Liver (tissue), 9 donors: ENCODE results near the gene ABLIM1. TPM values are rescaled to one million over a fixed set of nuclear protein-coding genes. Genes with fewer than 3 reads are reported as not detected.
A peak's percentile ranks its signal among the peaks of the same experiment; 100 is the strongest.

Experiments
- DNase-seq: peaks from one replicate; pipeline ENCODE4 v3.0.0-alpha.2; 2017; ENCODE audit warnings: low spot score
- H3K27ac ChIP-seq, 2 donors: one replicate each; pipeline ENCODE4 v1.7.0; 2013; ENCODE audit warnings: inconsistent platforms in 2 of 2, low read length in 2 of 2, control low read depth in 1 of 2, low read depth in 1 of 2, mild to moderate bottlenecking in 1 of 2
- H3K27me3 ChIP-seq, 4 donors: one replicate each; pipeline versions ENCODE4 v1.6.1 to v1.7.0; 2013; ENCODE audit warnings: low read length in 3 of 4, inconsistent platforms in 1 of 4, mild to moderate bottlenecking in 1 of 4, moderate library complexity in 1 of 4; ENCODE audit not compliant: control insufficient read depth in 4 of 4, insufficient read depth in 4 of 4
- H3K36me3 ChIP-seq, 4 donors: one replicate each; pipeline versions ENCODE4 v1.6.1 to v1.7.0; 2013; ENCODE audit warnings: low read length in 3 of 4, mild to moderate bottlenecking in 3 of 4, low read depth in 1 of 4, moderate library complexity in 1 of 4; ENCODE audit not compliant: control insufficient read depth in 4 of 4, insufficient read depth in 3 of 4
- H3K4me1 ChIP-seq, 4 donors: one replicate each; pipeline versions ENCODE4 v1.6.1 to v1.7.0; 2013; ENCODE audit warnings: low read length in 3 of 4, mild to moderate bottlenecking in 3 of 4, moderate library complexity in 1 of 4; ENCODE audit not compliant: control insufficient read depth in 4 of 4, insufficient read depth in 4 of 4
- H3K4me3 ChIP-seq, 3 donors: one replicate each; pipeline versions ENCODE4 v1.6.1 to v1.7.0; 2013; ENCODE audit warnings: low read length in 3 of 3, control low read depth in 1 of 3, low read depth in 1 of 3, mild to moderate bottlenecking in 1 of 3
- H3K9ac ChIP-seq, 2 donors: one replicate each; pipeline ENCODE4 v1.7.0; 2013; ENCODE audit warnings: low read length in 2 of 2, mild to moderate bottlenecking in 2 of 2, moderate library complexity in 2 of 2, control low read depth in 1 of 2, low read depth in 1 of 2
- H3K9me3 ChIP-seq, 4 donors: one replicate each; pipeline versions ENCODE4 v1.6.1 to v1.7.0; 2013; ENCODE audit warnings: low read length in 3 of 4; ENCODE audit not compliant: control insufficient read depth in 4 of 4
- ATF3 ChIP-seq: IDR thresholded peaks from 2 replicates; pipeline ENCODE4 v1.6.1; 2016; ENCODE audit warnings: antibody characterized with exemption
- CTCF ChIP-seq: fragments of 150-350 bp; IDR thresholded peaks from 2 replicates; pipeline ENCODE4 v1.5.1; 2017; ENCODE audit warnings: improper control_type of control experiment, low read depth, low read length; ENCODE audit not compliant: missing input control
- EGR1 ChIP-seq, 2 donors: IDR thresholded peaks; 2 replicates each; pipeline ENCODE4 v1.6.1; 2016 to 2018; ENCODE audit warnings: antibody characterized with exemption in 2 of 2, low read depth in 2 of 2
- FOXA1 ChIP-seq: IDR thresholded peaks from 2 replicates; pipeline ENCODE4 v1.6.1; 2016; ENCODE audit warnings: antibody characterized with exemption
- GABPA ChIP-seq, 2 donors: IDR thresholded peaks in 1 of 2; conservative IDR thresholded peaks in 1 of 2; 2 replicates each; pipeline ENCODE4 v1.6.1; 2016; ENCODE audit warnings: antibody characterized with exemption in 2 of 2, mild to moderate bottlenecking in 1 of 2, moderate library complexity in 1 of 2
- HNF4A ChIP-seq, 2 donors: conservative IDR thresholded peaks; 2 replicates each; pipeline ENCODE4 v1.6.1; 2016; ENCODE audit warnings: antibody characterized with exemption in 2 of 2, mild to moderate bottlenecking in 2 of 2
- HNF4G ChIP-seq: IDR thresholded peaks from 2 replicates; pipeline ENCODE4 v1.6.1; 2016; ENCODE audit warnings: antibody characterized with exemption
- JUND ChIP-seq, 2 donors: IDR thresholded peaks; 2 replicates each; pipeline ENCODE4 v1.6.1; 2016; ENCODE audit warnings: antibody characterized with exemption in 2 of 2
- MAX ChIP-seq: IDR thresholded peaks from 2 replicates; pipeline ENCODE4 v1.6.1; 2016; ENCODE audit warnings: antibody characterized with exemption
- NR2F2 ChIP-seq: IDR thresholded peaks from 2 replicates; pipeline ENCODE4 v1.6.1; 2016; ENCODE audit warnings: antibody characterized with exemption
- RAD21 ChIP-seq, 2 donors: IDR thresholded peaks; 2 replicates each; pipeline ENCODE4 v1.6.1; 2016; ENCODE audit warnings: antibody characterized with exemption in 2 of 2, mild to moderate bottlenecking in 2 of 2
- REST ChIP-seq: IDR thresholded peaks from 2 replicates; pipeline ENCODE4 v1.6.1; 2016; ENCODE audit warnings: antibody characterized with exemption, mild to moderate bottlenecking
- RXRA ChIP-seq, 2 donors: IDR thresholded peaks; 2 replicates each; pipeline ENCODE4 v1.6.1; 2017 to 2018; ENCODE audit warnings: antibody characterized with exemption in 2 of 2, mild to moderate bottlenecking in 1 of 2
- SP1 ChIP-seq: IDR thresholded peaks from 2 replicates; pipeline ENCODE4 v1.6.1; 2018; ENCODE audit warnings: antibody characterized with exemption, mild to moderate bottlenecking
- YY1 ChIP-seq: IDR thresholded peaks from 2 replicates; pipeline ENCODE4 v1.6.1; 2016; ENCODE audit warnings: antibody characterized with exemption, mild to moderate bottlenecking
- ZBTB33 ChIP-seq: IDR thresholded peaks from 2 replicates; pipeline ENCODE4 v1.6.1; 2016; ENCODE audit warnings: antibody characterized with exemption
- WGBS: extraction: QIAGEN DNeasy Blood & Tissue Kit; methylation state at CpG from one replicate; pipeline ENCODE4 v1.1.7; 2013; 5-methylcytosine and 5-hydroxymethylcytosine counted together
- polyA plus RNA-seq, 2 donors: library from polyadenylated mRNA; stranded (reverse) in 1 of 2; unstranded in 1 of 2; fragments of 200-250 nt in 1 of 2; fragments of >200 nt in 1 of 2; fragmentation: Nextera tagmentation in 1 of 2; extraction: Ambion mirVana in 1 of 2; gene quantifications; one replicate each; pipeline versions ENCODE4 v1.2.1 to v1.2.3, GENCODE V29; 2013 to 2015
- total RNA-seq, 2 donors: library from RNA; depleted of rRNA; stranded (reverse); fragments of >200 nt; gene quantifications; one replicate each; pipeline ENCODE4 v1.2.3, GENCODE V29; 2014
- donor health status: healthy.
- donor health status: healthy.
- donor health status: healthy.
- donor health status: healthy.
- donor health status: healthy.

Gene ABLIM1
- total and polyA plus RNA-seq, 4 donors, result 10.9 to 31.3 (median 13.1) TPM

GRCh38 chr10:114404171-114405010 lies 253.7 kb downstream of the ABLIM1 start, which contains the start of gene AFAP1L2:
Gene AFAP1L2, minus strand, starts transcription at chr10:114404502. Its CDS starts 47 bp downstream, at chr10:114404455.
- Histone ChIP-seq H3K9ac (no peak within 1 kb of the TSS), H3K4me1 (peaks cover 7 to 20% (median 13%) of the 10 kb centered on the region in 4 donors), H3K27ac (peak within 1 kb of the TSS in 1 of 2 donors; percentile 21), H3K36me3 (no peaks in the 10 kb centered on the region), H3K9me3 (no peaks in the 10 kb centered on the region), H3K4me3 (peak within 1 kb of the TSS in 2 of 3 donors; percentile 17 to 62), H3K27me3 (peaks cover 4 to 8% (median 6%) of the 10 kb centered on the region in 4 donors)
- TF ChIP-seq HNF4A (conservative IDR thresholded peaks at IDR 0.05) (no peak), JUND (IDR thresholded peaks at IDR 0.05) (no peak), YY1 (no peak)
- DNase-seq, result no peak
- 2% methylated on average over 88 of the region's 88 CpGs for WGBS

GRCh38 chr10:114403541-114404161 lies 254.4 kb downstream of the ABLIM1 start:
- H3K9ac ChIP-seq, result no peak overlapping the region
- H3K36me3 ChIP-seq, result no peaks in the 10 kb centered on the region
- peak overlapping the region in 1 of 2 donors; percentile 21 for H3K27ac ChIP-seq
- H3K27me3 ChIP-seq, result peaks cover 2 to 10% (median 6%) of the 10 kb centered on the region in 4 donors
- H3K4me1 ChIP-seq, result peaks cover 7 to 20% (median 13%) of the 10 kb centered on the region in 4 donors
- no peak for DNase-seq
- H3K4me3 ChIP-seq, result peak overlapping the region in 1 of 3 donors; percentile 62
- TF ChIP-seq HNF4A (conservative IDR thresholded peaks at IDR 0.05) (no peak), FOXA1 (no peak), REST (no peak), RAD21 (IDR thresholded peaks at IDR 0.05) (no peak), YY1 (no peak), GABPA (IDR thresholded peaks at IDR 0.05 in 1 of 2, conservative IDR thresholded peaks at IDR 0.05 in 1 of 2) (no peak), CTCF (no peak), SP1 (no peak), EGR1 (IDR thresholded peaks at IDR 0.05; ENCODE audit: low read depth in 2 of 2) (no peak), NR2F2 (no peak), MAX (no peak), JUND (IDR thresholded peaks at IDR 0.05) (no peak), HNF4G (no peak), ATF3 (no peak), ZBTB33 (no peak), RXRA (IDR thresholded peaks at IDR 0.05) (no peak)
- H3K9me3 ChIP-seq, result no peaks in the 10 kb centered on the region
- WGBS, result 3% methylated on average over 44 of the region's 44 CpGs
